GM12865 (cell line): Measurements from ENCODE around the gene SPHK1.

ENCODE experiments used
- DNase-seq: peaks from one replicate; pipeline ENCODE4 v3.0.0; 2010; ENCODE audit warnings: low read depth
- H3K4me3 ChIP-seq: 2 replicates; pipeline ENCODE4 v1.5.1; 2011; ENCODE audit warnings: mild to moderate bottlenecking, low read depth, low read length, control low read depth
- CTCF ChIP-seq: IDR thresholded peaks from 2 replicates; pipeline ENCODE4 v1.5.1; 2011; ENCODE audit warnings: low read length, control low read depth, low read depth, inconsistent platforms; ENCODE audit not compliant: insufficient read depth; ENCODE audit errors: missing control alignments

SPHK1 gene

GRCh38 chr17:76384222-76384986 lies at the start of gene SPHK1:
TSS of gene SPHK1 (plus strand) at chr17:76384609. CDS start at chr17:76385645, 1,036 bp downstream.
- H3K4me3 ChIP-seq: peak within 1 kb of the TSS; percentile 74
- peak; percentile 89 for DNase-seq
- no peak for TF ChIP-seq CTCF

GRCh38 chr17:76335716-76336381 lies 48.6 kb upstream of the SPHK1 start:
- no peak overlapping the region for H3K4me3 ChIP-seq
- no peak for TF ChIP-seq CTCF
- no peak for DNase-seq

- no peak overlapping the region for H3K4me3 ChIP-seq
- no peak for DNase-seq
- no peak for TF ChIP-seq CTCF
Measured at GRCh38 chr17:76336756-76337412, 47.5 kb upstream of the SPHK1 start.

GRCh38 chr17:76337413-76337777 lies 47.0 kb upstream of the SPHK1 start:
- TF ChIP-seq CTCF: no peak
- no peak overlapping the region for H3K4me3 ChIP-seq
- no peak for DNase-seq

GRCh38 chr17:76341301-76341700 lies 43.1 kb upstream of the SPHK1 start:
- H3K4me3 ChIP-seq: no peak overlapping the region
- no peak for DNase-seq
- no peak for TF ChIP-seq CTCF

GRCh38 chr17:76343106-76343505 lies 41.3 kb upstream of the SPHK1 start:
- no peak for DNase-seq
- no peak overlapping the region for H3K4me3 ChIP-seq
- TF ChIP-seq CTCF: no peak
